ENCODE measurements around the gene TCP11L2.

Gene TCP11L2

DNA sequence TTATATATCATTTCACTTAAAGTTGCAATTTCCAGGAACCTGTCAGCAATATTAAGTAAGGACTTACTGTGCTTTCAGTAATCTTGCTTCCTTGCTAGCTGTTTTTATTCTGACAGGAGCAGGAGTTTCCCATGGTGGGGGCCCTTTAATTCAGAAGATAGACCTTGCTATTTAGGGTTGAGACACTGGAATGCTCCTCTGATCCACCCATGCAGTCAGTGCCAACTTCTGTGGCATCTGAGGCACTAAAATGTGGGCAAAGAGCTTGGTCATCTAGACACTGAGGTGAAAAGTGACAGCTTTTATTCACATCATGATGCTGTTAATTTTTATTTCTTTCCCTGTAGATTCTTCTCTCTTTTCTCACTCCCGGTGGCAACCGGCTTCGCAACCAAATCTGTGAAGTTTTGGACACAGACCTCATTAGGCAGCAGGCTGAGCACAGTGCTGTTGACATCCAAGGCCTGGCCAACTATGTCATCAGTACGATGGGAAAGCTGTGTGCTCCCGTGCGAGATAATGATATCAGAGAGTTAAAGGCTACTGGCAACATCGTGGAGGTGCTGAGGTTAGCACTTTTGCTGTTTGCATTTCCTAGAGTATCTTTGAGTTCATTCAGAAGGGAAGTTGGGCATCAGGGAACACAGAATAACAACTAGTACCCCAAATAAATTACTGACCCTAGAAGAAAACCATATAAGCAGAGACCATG, 18.8 kb downstream of the TCP11L2 start:
- H3K4me3 ChIP-seq (ENCODE audit: low read depth, low read length), result no peak overlapping the region
- in situ Hi-C loops (cut with HindIII; ENCODE audit: low sequenced_read_pairs), result no loop called here

DNA sequence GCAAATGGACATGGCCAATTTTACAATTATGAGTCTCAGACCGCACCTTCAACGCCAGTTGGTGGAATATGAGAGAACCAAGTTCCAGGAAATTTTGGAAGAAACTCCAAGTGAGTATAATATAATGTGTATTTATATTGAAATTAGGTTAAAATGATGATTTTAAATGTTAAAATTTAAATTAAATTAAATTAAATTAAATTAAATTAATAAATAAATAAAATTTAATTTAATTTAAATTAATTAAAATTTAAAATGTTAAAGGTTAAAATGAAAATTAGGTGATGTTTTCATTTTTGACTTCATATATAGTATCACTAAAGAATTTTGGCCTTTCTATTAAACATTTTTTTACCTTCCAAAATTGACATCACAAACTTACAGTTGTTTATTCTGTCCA, 21.0 kb downstream of the TCP11L2 start:
- in situ Hi-C loops (cut with HindIII; ENCODE audit: low sequenced_read_pairs), result no loop called here
- no peak overlapping the region for H3K4me3 ChIP-seq (ENCODE audit: low read depth, low read length)
- TF ChIP-seq, protein P1, sequence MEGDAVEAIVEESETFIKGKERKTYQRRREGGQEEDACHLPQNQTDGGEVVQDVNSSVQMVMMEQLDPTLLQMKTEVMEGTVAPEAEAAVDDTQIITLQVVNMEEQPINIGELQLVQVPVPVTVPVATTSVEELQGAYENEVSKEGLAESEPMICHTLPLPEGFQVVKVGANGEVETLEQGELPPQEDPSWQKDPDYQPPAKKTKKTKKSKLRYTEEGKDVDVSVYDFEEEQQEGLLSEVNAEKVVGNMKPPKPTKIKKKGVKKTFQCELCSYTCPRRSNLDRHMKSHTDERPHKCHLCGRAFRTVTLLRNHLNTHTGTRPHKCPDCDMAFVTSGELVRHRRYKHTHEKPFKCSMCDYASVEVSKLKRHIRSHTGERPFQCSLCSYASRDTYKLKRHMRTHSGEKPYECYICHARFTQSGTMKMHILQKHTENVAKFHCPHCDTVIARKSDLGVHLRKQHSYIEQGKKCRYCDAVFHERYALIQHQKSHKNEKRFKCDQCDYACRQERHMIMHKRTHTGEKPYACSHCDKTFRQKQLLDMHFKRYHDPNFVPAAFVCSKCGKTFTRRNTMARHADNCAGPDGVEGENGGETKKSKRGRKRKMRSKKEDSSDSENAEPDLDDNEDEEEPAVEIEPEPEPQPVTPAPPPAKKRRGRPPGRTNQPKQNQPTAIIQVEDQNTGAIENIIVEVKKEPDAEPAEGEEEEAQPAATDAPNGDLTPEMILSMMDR (IDR thresholded peaks at IDR 0.05; ENCODE audit: low read depth, low read length), result no peak
- DNase-seq (ENCODE audit: low read depth, low spot score), result no peak

More for the DNA sequence above, 18.8 kb downstream of the TCP11L2 start:
- TF ChIP-seq, protein P1 (IDR thresholded peaks at IDR 0.05; ENCODE audit: low read depth, low read length), result no peak
- no peak for DNase-seq (ENCODE audit: low read depth, low spot score)

DNA sequence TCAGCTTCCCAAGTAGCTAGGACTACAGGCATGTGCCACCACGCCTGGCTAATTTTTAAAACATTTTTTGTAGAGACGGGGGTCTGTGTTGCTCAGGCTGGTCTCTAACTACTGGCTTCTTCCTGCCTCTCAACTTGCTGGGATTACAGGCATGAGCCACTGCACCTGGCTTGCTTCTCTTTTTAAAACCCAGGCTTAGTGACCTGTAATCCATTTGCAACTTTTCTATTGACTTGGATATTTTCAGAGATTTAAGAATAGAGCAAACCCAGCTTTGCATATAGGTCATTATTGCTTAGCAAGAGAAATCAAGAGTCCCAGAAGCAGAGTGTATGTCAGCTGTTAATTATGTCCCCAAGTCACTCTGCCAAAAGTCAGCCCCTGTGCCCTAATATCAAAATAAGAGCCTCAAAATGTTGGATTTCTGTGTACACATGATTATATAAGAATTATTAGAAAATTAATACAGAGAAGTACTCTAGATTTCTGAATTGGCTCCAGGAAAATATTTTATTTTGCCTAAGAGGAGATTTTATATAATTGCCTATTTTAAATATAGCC, 24.9 kb downstream of the TCP11L2 start:
- no peak for DNase-seq (ENCODE audit: low read depth, low spot score)
- no peak overlapping the region for H3K4me3 ChIP-seq (ENCODE audit: low read depth, low read length)
- in situ Hi-C loops (cut with HindIII; ENCODE audit: low sequenced_read_pairs), result no loop called here
- TF ChIP-seq, protein P1 (IDR thresholded peaks at IDR 0.05; ENCODE audit: low read depth, low read length), result no peak

DNA sequence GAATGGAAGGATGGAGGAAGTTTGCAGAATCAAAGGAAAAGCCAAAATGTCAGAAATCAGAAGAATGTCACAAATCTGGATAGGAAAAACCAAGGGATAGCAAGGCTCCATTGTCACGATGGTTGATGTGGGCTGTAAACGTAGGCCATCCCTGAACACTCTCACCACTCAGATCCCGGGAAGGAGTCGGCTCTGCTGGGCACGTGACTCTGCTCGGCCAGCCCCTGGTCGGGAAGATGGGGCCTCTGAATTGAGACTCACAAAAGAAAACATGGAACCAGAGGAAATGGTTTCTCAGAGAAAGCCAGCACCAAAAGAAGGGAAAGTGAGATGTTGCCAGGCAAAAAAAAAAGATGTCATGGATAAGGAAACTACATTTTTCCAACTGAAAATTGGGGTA, 26.2 kb downstream of the TCP11L2 start:
- in situ Hi-C loops (cut with HindIII; ENCODE audit: low sequenced_read_pairs), result no loop called here

DNA sequence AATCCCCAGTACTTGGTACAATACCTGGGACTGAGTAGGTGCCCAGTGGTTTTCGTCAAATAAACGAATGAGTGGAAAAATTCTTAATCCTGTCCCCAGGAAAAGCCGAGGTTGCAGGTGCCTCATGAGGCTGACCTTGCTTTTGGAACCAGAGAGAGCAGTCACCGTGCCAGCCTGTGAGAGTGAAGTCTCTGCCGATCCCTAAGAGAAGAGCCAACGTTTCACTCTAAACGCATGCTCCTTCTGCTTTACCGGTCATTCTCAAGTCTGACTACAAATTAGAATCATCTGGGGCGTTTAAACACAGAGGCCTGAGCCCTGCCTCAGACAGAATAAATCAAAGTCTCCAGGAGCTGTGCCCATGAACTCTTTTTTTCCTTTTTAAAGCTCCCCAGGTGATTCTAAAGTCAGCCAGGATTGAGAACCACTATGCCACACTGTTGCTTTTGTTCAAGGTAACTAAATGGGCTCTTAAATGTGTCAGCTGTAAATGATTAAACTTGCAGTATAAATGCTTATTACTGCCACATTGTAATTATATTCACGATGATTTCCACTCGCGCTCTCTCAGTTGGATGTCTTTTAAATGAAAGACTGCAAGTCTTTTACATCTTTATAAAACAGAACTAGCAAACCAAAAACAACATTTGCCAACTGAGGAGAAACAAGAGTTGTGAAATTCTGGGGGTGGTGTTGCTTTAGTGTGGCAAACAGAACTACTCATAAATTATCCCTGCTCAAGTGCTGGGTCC, 26.9 kb downstream of the TCP11L2 start:
- no peak for DNase-seq (ENCODE audit: low read depth, low spot score)
- TF ChIP-seq, protein P1 (IDR thresholded peaks at IDR 0.05; ENCODE audit: low read depth, low read length), result no peak
- no peak overlapping the region for H3K4me3 ChIP-seq (ENCODE audit: low read depth, low read length)
- in situ Hi-C loops (cut with HindIII; ENCODE audit: low sequenced_read_pairs), result no loop called here

More for the DNA sequence above, 26.2 kb downstream of the TCP11L2 start:
- no peak overlapping the region for H3K4me3 ChIP-seq (ENCODE audit: low read depth, low read length)
- TF ChIP-seq, protein P1 (IDR thresholded peaks at IDR 0.05; ENCODE audit: low read depth, low read length), result no peak
- no peak for DNase-seq (ENCODE audit: low read depth, low spot score)

DNA sequence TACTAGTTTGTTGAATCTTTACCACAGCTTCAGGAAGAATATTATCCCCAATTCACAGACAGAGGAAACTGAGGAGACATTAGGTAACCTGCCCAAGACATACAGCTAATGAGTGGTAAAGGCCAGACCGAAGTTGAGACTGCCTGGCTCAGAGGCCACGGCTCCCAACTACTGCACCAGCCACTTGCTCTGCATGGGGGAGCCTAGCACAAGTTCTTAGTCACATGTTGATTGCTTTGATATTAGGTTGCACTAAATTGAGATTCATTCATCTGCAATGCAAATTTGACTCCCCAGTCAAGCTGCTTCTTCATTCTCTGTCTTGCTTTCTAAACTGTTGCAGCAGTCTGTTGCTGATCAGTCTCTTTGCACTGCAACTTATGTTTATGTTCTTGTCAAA, 29.1 kb downstream of the TCP11L2 start:
- TF ChIP-seq, protein P1 (IDR thresholded peaks at IDR 0.05; ENCODE audit: low read depth, low read length), result no peak
- DNase-seq (ENCODE audit: low read depth, low spot score), result no peak
- in situ Hi-C loops (cut with HindIII; ENCODE audit: low sequenced_read_pairs), result no loop called here
- H3K4me3 ChIP-seq (ENCODE audit: low read depth, low read length), result no peak overlapping the region
